GM21528 (cell line): ENCODE results near the gene WDR37.
"Not testable (repeated sequence)": the region's sequence is repeated elsewhere in the genome, so short reads cannot be mapped to it uniquely, and the experiment has no call there.

Experiments
- ATAC-seq: cut with Tn5 transposase; IDR thresholded peaks from one replicate; pipeline ENCODE4 v1.9.1; 2021; ENCODE audit warnings: mild to moderate bottlenecking, moderate library complexity; ENCODE audit not compliant: unreplicated experiment, low FRiP score

WDR37 gene

GRCh38 chr10:1038769-1039168 is 17.4 kb upstream of the WDR37 start:
- not testable (repeated sequence) for ATAC-seq

GRCh38 chr10:1040133-1040532 is 16.1 kb upstream of the WDR37 start:
- no peak for ATAC-seq

GRCh38 chr10:1041514-1041913 is 14.7 kb upstream of the WDR37 start:
- ATAC-seq = no peak

- peak; percentile 63 for ATAC-seq
Observed at GRCh38 chr10:1043532-1043995, 12.6 kb upstream of the WDR37 start.

- ATAC-seq = no peak
Observed at GRCh38 chr10:1044146-1044545, 12.0 kb upstream of the WDR37 start.

GRCh38 chr10:1044964-1045363 is 11.2 kb upstream of the WDR37 start:
- no peak for ATAC-seq

- no peak for ATAC-seq
Observed at GRCh38 chr10:1045415-1045814, 10.8 kb upstream of the WDR37 start.

- no peak for ATAC-seq
Observed at GRCh38 chr10:1047937-1048336, 8.2 kb upstream of the WDR37 start.

- ATAC-seq = no peak
Observed at GRCh38 chr10:1048349-1048731, 7.8 kb upstream of the WDR37 start.

GRCh38 chr10:1048732-1049424 is 7.3 kb upstream of the WDR37 start, which contains the start of gene IDI1:
IDI1 (minus strand) TSS chr10:1049119; CDS start chr10:1049003, 116 bp downstream.
- peak; percentile 88 for ATAC-seq

- ATAC-seq = peak; percentile 1
Observed at GRCh38 chr10:1049425-1049958, 6.7 kb upstream of the WDR37 start.

- no peak for ATAC-seq
Observed at GRCh38 chr10:1050145-1050544, 6.0 kb upstream of the WDR37 start.

- no peak for ATAC-seq
Observed at GRCh38 chr10:1050554-1050953, 5.6 kb upstream of the WDR37 start.

- no peak for ATAC-seq
Observed at GRCh38 chr10:1054684-1055083, 1.5 kb upstream of the WDR37 start.

- peak; percentile 11 for ATAC-seq
Observed at GRCh38 chr10:1057106-1057657, 997 bp downstream of the WDR37 start.

GRCh38 chr10:1058017-1058416 is 1.8 kb downstream of the WDR37 start:
- no peak for ATAC-seq

- ATAC-seq = no peak
Observed at GRCh38 chr10:1059902-1060301, 3.7 kb downstream of the WDR37 start.

GRCh38 chr10:1061930-1062774 is 6.0 kb downstream of the WDR37 start:
- no peak for ATAC-seq

GRCh38 chr10:1063232-1063865 is 7.2 kb downstream of the WDR37 start:
- ATAC-seq = no peak

GRCh38 chr10:1064964-1065247 is 8.7 kb downstream of the WDR37 start:
- ATAC-seq = no peak

GRCh38 chr10:1066734-1067133 is 10.5 kb downstream of the WDR37 start:
- ATAC-seq = not testable (repeated sequence)
